PC-9 (cell line): ENCODE results near the gene PLIN4. TPM values are rescaled to one million over a fixed set of nuclear protein-coding genes. Genes with fewer than 3 reads are reported as not detected.

Experiments
- BruUV-seq: library from RNA; stranded (reverse); fragments of 400-500 nt; replicated peaks from 2 replicates; lab custom pipeline; 2021; lab: Mats Ljungman, UMichigan
- CTCF ChIA-PET: fragments of 300-600 bp; sonication (Branson Sonifier 250); formaldehyde crosslinking; loops from one replicate; lab custom pipeline; 2022; ENCODE audit warnings: antibody characterized with exemption; lab: Charles Lee
- POLR2A ChIA-PET: fragments of 300-600 bp; sonication (Branson Sonifier 250); formaldehyde crosslinking; loops from one replicate; lab custom pipeline; 2022; ENCODE audit warnings: antibody characterized with exemption; ENCODE audit not compliant: unreplicated experiment; lab: Charles Lee
- DNase-seq, 2 experiments: peaks; one replicate each; pipeline versions ENCODE4 v3.0.0 to v3.0.0-alpha.2; 2015 to 2022; ENCODE audit warnings: mixed read lengths in 1 of 2
- H2AFZ ChIP-seq: fragments of 200-600 bp; sonication (generic); 2 replicates; pipeline ENCODE4 v1.8.1; 2017; ENCODE audit warnings: antibody characterized with exemption
- H3F3A ChIP-seq: fragments of 200-600 bp; sonication (generic); 2 replicates; pipeline ENCODE4 v1.8.1; 2017; ENCODE audit warnings: antibody characterized with exemption, mild to moderate bottlenecking, low read depth; ENCODE audit not compliant: insufficient read depth
- H3K27ac ChIP-seq: fragments of 200-600 bp; sonication (generic); 2 replicates; pipeline ENCODE4 v1.6.1; 2016; ENCODE audit warnings: mixed run types
- H3K27me3 ChIP-seq: fragments of 200-600 bp; sonication (generic); 2 replicates; pipeline ENCODE4 v1.6.1; 2016; ENCODE audit warnings: low read depth, mixed run types; ENCODE audit not compliant: insufficient read depth
- H3K36me3 ChIP-seq: fragments of 200-600 bp; sonication (generic); 2 replicates; pipeline ENCODE4 v1.6.1; 2016; ENCODE audit warnings: low read depth, mixed run types
- H3K4me1 ChIP-seq: fragments of 200-600 bp; sonication (generic); replicated peaks from 2 replicates; pipeline ENCODE4 v1.6.1; 2016; ENCODE audit warnings: mixed run types; ENCODE audit not compliant: insufficient read depth
- H3K4me2 ChIP-seq: fragments of 200-600 bp; sonication (generic); 2 replicates; pipeline ENCODE4 v1.6.1; 2017; ENCODE audit warnings: mixed run types
- H3K4me3 ChIP-seq: fragments of 200-600 bp; sonication (generic); 2 replicates; pipeline ENCODE4 v1.6.1; 2016; ENCODE audit warnings: mixed run types
- H3K79me2 ChIP-seq: fragments of 200-600 bp; sonication (generic); 2 replicates; pipeline ENCODE4 v1.6.1; 2017; ENCODE audit warnings: low read depth, mixed run types
- H3K9me2 ChIP-seq: fragments of 200-600 bp; sonication (generic); 2 replicates; pipeline ENCODE4 v1.8.1; 2017; ENCODE audit warnings: mild to moderate bottlenecking; ENCODE audit not compliant: insufficient read depth
- H3K9me3 ChIP-seq: fragments of 200-600 bp; sonication (generic); 2 replicates; pipeline ENCODE4 v1.8.1; 2016; ENCODE audit warnings: low read depth; ENCODE audit not compliant: insufficient read depth
- H4K20me1 ChIP-seq: fragments of 200-600 bp; sonication (generic); 2 replicates; pipeline ENCODE4 v1.8.1; 2017; ENCODE audit not compliant: insufficient read depth
- CTCF ChIP-seq: fragments of 200-600 bp; sonication (generic); conservative IDR thresholded peaks from 2 replicates; pipeline ENCODE4 v1.6.1; 2017; ENCODE audit warnings: mixed run types, antibody characterized with exemption, mild to moderate bottlenecking, moderate library complexity
- EZH2 ChIP-seq: fragments of 200-600 bp; sonication (generic); IDR thresholded peaks from 2 replicates; pipeline ENCODE4 v1.8.0; 2017; ENCODE audit warnings: antibody characterized with exemption, low read depth
- intact Hi-C: fragments of 100-400 bp; cut with micrococcal nuclease; formaldehyde crosslinking; loops from one replicate; pipeline ENCODE4 v1.10.0; 2022; ENCODE audit not compliant: unreplicated experiment
- total RNA-seq: library from RNA; stranded (reverse); gene quantifications from 2 replicates; pipeline ENCODE4 v1.2.3, GENCODE V29; 2021

PLIN4 gene
- total RNA-seq, 1 experiment from 2014 or later: 1.6 TPM

- H3K4me2 ChIP-seq: no peak overlapping the region
- DNase-seq: no peak
- no peak overlapping the region for H3K27ac ChIP-seq
- no peaks in the 10 kb centered on the region for H3K79me2 ChIP-seq
- no peaks in the 10 kb centered on the region for H3K27me3 ChIP-seq
- H2AFZ ChIP-seq: no peak overlapping the region
- no peaks in the 10 kb centered on the region for H3K9me3 ChIP-seq
- H3K36me3 ChIP-seq: no peaks in the 10 kb centered on the region
- no peak overlapping the region for H3K4me3 ChIP-seq
- BruUV-seq: no TSS peak
- CTCF ChIA-PET: no interaction called here
- H3K9me2 ChIP-seq: no peaks in the 10 kb centered on the region
- POLR2A ChIA-PET: no interaction called here
- H3K4me1 ChIP-seq: no peaks in the 10 kb centered on the region
- no peaks in the 10 kb centered on the region for H4K20me1 ChIP-seq
- TF ChIP-seq CTCF (no peak), EZH2 (no peak)
- no peaks in the 10 kb centered on the region for H3F3A ChIP-seq
- intact Hi-C loops: no loop called here
These were observed 19.6 kb downstream of the PLIN4 start for GRCh38 chr19:4498694-4499093.

GRCh38 chr19:4497770-4498389, 20.4 kb downstream of the PLIN4 start:
- Histone ChIP-seq H3K27me3 (no peaks in the 10 kb centered on the region), H3K4me1 (no peaks in the 10 kb centered on the region), H3K9me3 (no peaks in the 10 kb centered on the region), H3K4me2 (no peak overlapping the region), H4K20me1 (no peaks in the 10 kb centered on the region), H3K9me2 (no peaks in the 10 kb centered on the region), H3F3A (no peaks in the 10 kb centered on the region), H3K79me2 (no peaks in the 10 kb centered on the region), H3K36me3 (no peaks in the 10 kb centered on the region), H3K4me3 (no peak overlapping the region), H2AFZ (no peak overlapping the region), H3K27ac (no peak overlapping the region)
- TF ChIP-seq EZH2: no peak
- TF ChIP-seq CTCF: no peak
- POLR2A ChIA-PET: no interaction called here
- intact Hi-C loops: no loop called here
- CTCF ChIA-PET: no interaction called here
- no peak for DNase-seq
- BruUV-seq: no TSS peak

GRCh38 chr19:4496304-4496703, 22.0 kb downstream of the PLIN4 start:
- H3K27me3 ChIP-seq: no peaks in the 10 kb centered on the region
- CTCF ChIA-PET: no interaction called here
- no peak overlapping the region for H3K27ac ChIP-seq
- H4K20me1 ChIP-seq: no peaks in the 10 kb centered on the region
- H3K9me2 ChIP-seq: no peaks in the 10 kb centered on the region
- no peaks in the 10 kb centered on the region for H3K9me3 ChIP-seq
- no TSS peak for BruUV-seq
- TF ChIP-seq CTCF (no peak), EZH2 (no peak)
- H2AFZ ChIP-seq: no peak overlapping the region
- no peaks in the 10 kb centered on the region for H3K79me2 ChIP-seq
- POLR2A ChIA-PET: no interaction called here
- H3K4me1 ChIP-seq: no peaks in the 10 kb centered on the region
- no peaks in the 10 kb centered on the region; the same call in 1 of the 2 replicates for H3K36me3 ChIP-seq
- intact Hi-C loops: no loop called here
- no peaks in the 10 kb centered on the region for H3F3A ChIP-seq
- H3K4me3 ChIP-seq: no peak overlapping the region
- DNase-seq: no peak
- H3K4me2 ChIP-seq: no peak overlapping the region
